ENCODE results near the gene COX4I2. TPM values are rescaled to one million over a fixed set of nuclear protein-coding genes. Genes with fewer than 3 reads are reported as not detected.
"Not testable (repeated sequence)": the region's sequence is repeated elsewhere in the genome, so short reads cannot be mapped to it uniquely, and the experiment has no call there.

COX4I2 gene
- total RNA-seq, 2 experiments from 2014 or later, result not detected

- ChIA-PET POLR2A (interaction anchor here (0.6 kb wide), 1 partner anchor 16 kb away, joined by 5 read pairs; no protein-coding TSS in a partner anchor), CTCF (ENCODE audit: unreplicated experiment) (no interaction called here)
- Histone ChIP-seq H3K4me2 (ENCODE audit: low read length) (no peak overlapping the region), H3K4me3 (ENCODE audit: low read depth, low read length, poor library complexity, severe bottlenecking) (no peak overlapping the region), H3K27ac (ENCODE audit: low read depth, low read length, poor library complexity, severe bottlenecking) (no peak overlapping the region), H4K20me1 (ENCODE audit: insufficient read depth, low read length) (no peaks in the 10 kb centered on the region), H3K79me2 (ENCODE audit: insufficient read depth, low read depth, low read length) (no peaks in the 10 kb centered on the region), H3K36me3 (ENCODE audit: insufficient read depth, low read length) (no peaks in the 10 kb centered on the region), H2AFZ (ENCODE audit: low read length) (no peak overlapping the region), H3K9me2 (ENCODE audit: insufficient read depth, low read length) (no peaks in the 10 kb centered on the region), H3K4me1 (ENCODE audit: insufficient read depth, low read length, poor library complexity, severe bottlenecking) (no peaks in the 10 kb centered on the region), H3K9me3 (ENCODE audit: low read length) (no peaks in the 10 kb centered on the region)
- DNase-seq (ENCODE audit: low spot score), result no peak
- TF ChIP-seq CTCF (conservative IDR thresholded peaks at IDR 0.05; ENCODE audit: low read length) (no peak), EZH2phosphoT487 (IDR thresholded peaks at IDR 0.05; ENCODE audit: borderline replicate concordance, low read depth, low read length) (no peak)
- intact Hi-C loops (cut with micrococcal nuclease; ENCODE audit: unreplicated experiment), result no loop called here
- no TSS peak for BruUV-seq (replicated peaks)
These were observed 42.9 kb upstream of the COX4I2 start for GRCh38 chr20:31594558-31595379.

GRCh38 chr20:31595380-31595653, 42.4 kb upstream of the COX4I2 start:
- H3K4me2 ChIP-seq (ENCODE audit: low read length), result no peak overlapping the region
- H3K9me3 ChIP-seq (ENCODE audit: low read length), result no peaks in the 10 kb centered on the region
- intact Hi-C loops (cut with micrococcal nuclease; ENCODE audit: unreplicated experiment), result no loop called here
- TF ChIP-seq CTCF (conservative IDR thresholded peaks at IDR 0.05; ENCODE audit: low read length) (no peak), EZH2phosphoT487 (IDR thresholded peaks at IDR 0.05; ENCODE audit: borderline replicate concordance, low read depth, low read length) (no peak)
- H4K20me1 ChIP-seq (ENCODE audit: insufficient read depth, low read length), result no peaks in the 10 kb centered on the region
- no peak overlapping the region for H3K27ac ChIP-seq (ENCODE audit: low read depth, low read length, poor library complexity, severe bottlenecking)
- no peaks in the 10 kb centered on the region for H3K4me1 ChIP-seq (ENCODE audit: insufficient read depth, low read length, poor library complexity, severe bottlenecking)
- BruUV-seq (replicated peaks), result no TSS peak
- no peaks in the 10 kb centered on the region for H3K79me2 ChIP-seq (ENCODE audit: insufficient read depth, low read depth, low read length)
- H3K36me3 ChIP-seq (ENCODE audit: insufficient read depth, low read length), result no peaks in the 10 kb centered on the region
- H3K4me3 ChIP-seq (ENCODE audit: low read depth, low read length, poor library complexity, severe bottlenecking), result no peak overlapping the region
- CTCF ChIA-PET (ENCODE audit: unreplicated experiment), result no interaction called here
- DNase-seq (ENCODE audit: low spot score), result no peak
- no peak overlapping the region for H2AFZ ChIP-seq (ENCODE audit: low read length)
- no peaks in the 10 kb centered on the region for H3K9me2 ChIP-seq (ENCODE audit: insufficient read depth, low read length)
- POLR2A ChIA-PET, result interaction anchor here (0.6 kb wide), 1 partner anchor 16 kb away, joined by 5 read pairs; no protein-coding TSS in a partner anchor

- H3K4me2 ChIP-seq (ENCODE audit: low read length), result no peak overlapping the region
- no peaks in the 10 kb centered on the region for H3K9me3 ChIP-seq (ENCODE audit: low read length)
- no peak overlapping the region for H2AFZ ChIP-seq (ENCODE audit: low read length)
- ChIA-PET POLR2A (no interaction called here), CTCF (ENCODE audit: unreplicated experiment) (no interaction called here)
- intact Hi-C loops (cut with micrococcal nuclease; ENCODE audit: unreplicated experiment), result no loop called here
- no peak overlapping the region for H3K4me3 ChIP-seq (ENCODE audit: low read depth, low read length, poor library complexity, severe bottlenecking)
- TF ChIP-seq CTCF (conservative IDR thresholded peaks at IDR 0.05; ENCODE audit: low read length) (no peak), EZH2phosphoT487 (IDR thresholded peaks at IDR 0.05; ENCODE audit: borderline replicate concordance, low read depth, low read length) (no peak)
- H4K20me1 ChIP-seq (ENCODE audit: insufficient read depth, low read length), result no peaks in the 10 kb centered on the region
- BruUV-seq (replicated peaks), result no TSS peak
- H3K9me2 ChIP-seq (ENCODE audit: insufficient read depth, low read length), result no peaks in the 10 kb centered on the region
- no peak overlapping the region for H3K27ac ChIP-seq (ENCODE audit: low read depth, low read length, poor library complexity, severe bottlenecking)
- H3K79me2 ChIP-seq (ENCODE audit: insufficient read depth, low read depth, low read length), result no peaks in the 10 kb centered on the region
- no peaks in the 10 kb centered on the region for H3K36me3 ChIP-seq (ENCODE audit: insufficient read depth, low read length)
- no peak for DNase-seq (ENCODE audit: low spot score)
- no peaks in the 10 kb centered on the region for H3K4me1 ChIP-seq (ENCODE audit: insufficient read depth, low read length, poor library complexity, severe bottlenecking)
These were observed 41.9 kb upstream of the COX4I2 start for GRCh38 chr20:31595654-31596411.

GRCh38 chr20:31596412-31596715, 41.3 kb upstream of the COX4I2 start:
- H3K27ac ChIP-seq (ENCODE audit: low read depth, low read length, poor library complexity, severe bottlenecking); H3K4me1 ChIP-seq (ENCODE audit: insufficient read depth, low read length, poor library complexity, severe bottlenecking); DNase-seq (ENCODE audit: low spot score); CTCF ChIA-PET (ENCODE audit: unreplicated experiment); H3K79me2 ChIP-seq (ENCODE audit: insufficient read depth, low read depth, low read length); H2AFZ ChIP-seq (ENCODE audit: low read length); H4K20me1 ChIP-seq (ENCODE audit: insufficient read depth, low read length); H3K4me3 ChIP-seq (ENCODE audit: low read depth, low read length, poor library complexity, severe bottlenecking); H3K9me3 ChIP-seq (ENCODE audit: low read length); H3K4me2 ChIP-seq (ENCODE audit: low read length); H3K36me3 ChIP-seq (ENCODE audit: insufficient read depth, low read length); intact Hi-C loops (cut with micrococcal nuclease; ENCODE audit: unreplicated experiment); BruUV-seq (replicated peaks); H3K9me2 ChIP-seq (ENCODE audit: insufficient read depth, low read length): not testable (repeated sequence)
- POLR2A ChIA-PET, result interaction anchor here (0.6 kb wide), 1 partner anchor 9 kb away, joined by 3 read pairs; no protein-coding TSS in a partner anchor

All from OCI-LY7 (cell line).